Measurements from ENCODE around the gene XYLT2. TPM values are rescaled to one million over a fixed set of nuclear protein-coding genes. Genes with fewer than 3 reads are reported as not detected.

The XYLT2 gene
- total and polyA plus RNA-seq, 2 of the 13 experiments (the other 11 are each of a cell fraction or from before 2014, with no cell fraction given), result 17.0 to 22.1 TPM

DNA sequence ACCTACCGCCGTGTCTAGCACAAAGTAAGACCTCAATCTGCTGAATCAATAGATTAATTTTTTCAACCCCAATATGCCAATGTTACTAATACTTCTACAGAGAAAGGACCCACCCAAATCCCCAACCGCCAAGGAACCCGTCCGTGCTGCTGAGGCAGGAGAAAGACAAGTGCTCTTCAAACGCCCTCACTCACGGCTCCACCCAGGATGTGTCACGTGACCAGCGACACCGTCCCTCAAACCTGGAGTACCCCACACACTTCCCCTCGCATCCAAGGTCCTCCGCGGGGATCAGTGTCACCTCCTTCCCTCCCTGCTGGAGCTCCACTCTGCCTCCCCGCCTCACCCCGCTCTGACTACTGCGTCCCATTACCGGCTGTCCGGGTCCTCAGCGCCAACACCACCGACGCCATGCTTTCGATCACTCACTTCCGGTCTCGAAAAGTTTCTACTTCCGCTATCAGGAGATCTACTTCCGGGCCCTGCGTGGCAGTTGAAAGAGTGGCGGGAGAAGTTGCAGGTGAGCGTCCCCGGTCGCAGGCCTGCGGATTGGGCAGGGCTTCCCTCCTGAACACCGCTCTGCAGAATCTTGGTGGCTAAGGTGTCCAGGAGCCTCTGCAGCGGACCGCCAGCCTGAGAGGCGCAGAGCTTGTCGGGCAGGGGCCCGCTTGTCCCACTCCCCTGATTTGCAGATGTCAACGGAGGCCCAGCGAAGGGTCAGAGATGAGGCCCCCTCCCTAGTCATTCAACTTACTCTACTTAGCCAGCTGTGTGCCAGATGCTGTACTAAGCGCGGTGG is 27.0 kb downstream of the XYLT2 start, which contains the start of the genes EME1 and MRPL27 (continued):
- TF ChIP-seq RXRA (CRISPR knock-in tag; IDR thresholded peaks at IDR 0.05), result peak; percentile 81
- peak; percentile 63 for TF ChIP-seq ZNF143 (CRISPR knock-in tag; IDR thresholded peaks at IDR 0.05)
- 0 out of 2 replicates have a peak, but pooled peaks have one; percentile 94 for TF ChIP-seq ZNF234 (CRISPR knock-in tag; conservative IDR thresholded peaks at IDR 0.05)
- peak; percentile 81; the same call in 1 of the 2 replicates for TF ChIP-seq CREB1 (IDR thresholded peaks at IDR 0.05)
- peak; percentile 90 for TF ChIP-seq CREB1 (CRISPR knock-in tag; IDR thresholded peaks at IDR 0.05)
- TF ChIP-seq FOXA3 (CRISPR knock-in tag; IDR thresholded peaks at IDR 0.05), result peak; percentile 71
- peak; percentile 64; the same call in 1 of the 2 replicates for TF ChIP-seq KDM3A (CRISPR knock-in tag; IDR thresholded peaks at IDR 0.05; ENCODE audit: low read depth)
- TF ChIP-seq PLRG1 (conservative IDR thresholded peaks at IDR 0.05), result no peak
- peak; percentile 96 for TF ChIP-seq BRD4 (CRISPR knock-in tag; IDR thresholded peaks at IDR 0.05)
- 0 out of 2 replicates have a peak, but pooled peaks have one; percentile 36 for TF ChIP-seq PPARG (CRISPR knock-in tag; conservative IDR thresholded peaks at IDR 0.05)
- TF ChIP-seq, protein P1, sequence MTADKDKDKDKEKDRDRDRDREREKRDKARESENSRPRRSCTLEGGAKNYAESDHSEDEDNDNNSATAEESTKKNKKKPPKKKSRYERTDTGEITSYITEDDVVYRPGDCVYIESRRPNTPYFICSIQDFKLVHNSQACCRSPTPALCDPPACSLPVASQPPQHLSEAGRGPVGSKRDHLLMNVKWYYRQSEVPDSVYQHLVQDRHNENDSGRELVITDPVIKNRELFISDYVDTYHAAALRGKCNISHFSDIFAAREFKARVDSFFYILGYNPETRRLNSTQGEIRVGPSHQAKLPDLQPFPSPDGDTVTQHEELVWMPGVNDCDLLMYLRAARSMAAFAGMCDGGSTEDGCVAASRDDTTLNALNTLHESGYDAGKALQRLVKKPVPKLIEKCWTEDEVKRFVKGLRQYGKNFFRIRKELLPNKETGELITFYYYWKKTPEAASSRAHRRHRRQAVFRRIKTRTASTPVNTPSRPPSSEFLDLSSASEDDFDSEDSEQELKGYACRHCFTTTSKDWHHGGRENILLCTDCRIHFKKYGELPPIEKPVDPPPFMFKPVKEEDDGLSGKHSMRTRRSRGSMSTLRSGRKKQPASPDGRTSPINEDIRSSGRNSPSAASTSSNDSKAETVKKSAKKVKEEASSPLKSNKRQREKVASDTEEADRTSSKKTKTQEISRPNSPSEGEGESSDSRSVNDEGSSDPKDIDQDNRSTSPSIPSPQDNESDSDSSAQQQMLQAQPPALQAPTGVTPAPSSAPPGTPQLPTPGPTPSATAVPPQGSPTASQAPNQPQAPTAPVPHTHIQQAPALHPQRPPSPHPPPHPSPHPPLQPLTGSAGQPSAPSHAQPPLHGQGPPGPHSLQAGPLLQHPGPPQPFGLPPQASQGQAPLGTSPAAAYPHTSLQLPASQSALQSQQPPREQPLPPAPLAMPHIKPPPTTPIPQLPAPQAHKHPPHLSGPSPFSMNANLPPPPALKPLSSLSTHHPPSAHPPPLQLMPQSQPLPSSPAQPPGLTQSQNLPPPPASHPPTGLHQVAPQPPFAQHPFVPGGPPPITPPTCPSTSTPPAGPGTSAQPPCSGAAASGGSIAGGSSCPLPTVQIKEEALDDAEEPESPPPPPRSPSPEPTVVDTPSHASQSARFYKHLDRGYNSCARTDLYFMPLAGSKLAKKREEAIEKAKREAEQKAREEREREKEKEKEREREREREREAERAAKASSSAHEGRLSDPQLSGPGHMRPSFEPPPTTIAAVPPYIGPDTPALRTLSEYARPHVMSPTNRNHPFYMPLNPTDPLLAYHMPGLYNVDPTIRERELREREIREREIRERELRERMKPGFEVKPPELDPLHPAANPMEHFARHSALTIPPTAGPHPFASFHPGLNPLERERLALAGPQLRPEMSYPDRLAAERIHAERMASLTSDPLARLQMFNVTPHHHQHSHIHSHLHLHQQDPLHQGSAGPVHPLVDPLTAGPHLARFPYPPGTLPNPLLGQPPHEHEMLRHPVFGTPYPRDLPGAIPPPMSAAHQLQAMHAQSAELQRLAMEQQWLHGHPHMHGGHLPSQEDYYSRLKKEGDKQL (CRISPR knock-in tag; IDR thresholded peaks at IDR 0.05; ENCODE audit: low read depth), result peak; percentile 58; the same call in 1 of the 2 replicates
- TF ChIP-seq FOXK1 (CRISPR knock-in tag; IDR thresholded peaks at IDR 0.05; ENCODE audit: borderline replicate concordance, low read depth), result peak; percentile 94
- no peak for TF ChIP-seq ZFAT (CRISPR knock-in tag; conservative IDR thresholded peaks at IDR 0.05)
- peak; percentile 47; the same call in 1 of the 2 replicates for TF ChIP-seq ZNF674 (CRISPR knock-in tag; IDR thresholded peaks at IDR 0.05; ENCODE audit: low read depth)
- 0 out of 2 replicates have a peak, but pooled peaks have one; percentile 6 for TF ChIP-seq SRF (IDR thresholded peaks at IDR 0.05; ENCODE audit: low read depth, low read length)
- 0 out of 2 replicates have a peak, but pooled peaks have one; percentile 1 for TF ChIP-seq PBX3 (CRISPR knock-in tag; IDR thresholded peaks at IDR 0.05; ENCODE audit: borderline replicate concordance)
- peak; percentile 98 for TF ChIP-seq ZNF224 (CRISPR knock-in tag; IDR thresholded peaks at IDR 0.05)
- TF ChIP-seq ZBTB20 (CRISPR knock-in tag; IDR thresholded peaks at IDR 0.05; ENCODE audit: borderline replicate concordance, low read depth), result peak; percentile 89
- TF ChIP-seq NPAS2 (CRISPR knock-in tag; IDR thresholded peaks at IDR 0.05; ENCODE audit: borderline replicate concordance), result no peak
- no peak for TF ChIP-seq ATAD3A (CRISPR knock-in tag; IDR thresholded peaks at IDR 0.05)
- peak; percentile 74; the same call in 1 of the 2 replicates for TF ChIP-seq ZNF816 (CRISPR knock-in tag; IDR thresholded peaks at IDR 0.05; ENCODE audit: borderline replicate concordance)
- TF ChIP-seq SALL1 (CRISPR knock-in tag; IDR thresholded peaks at IDR 0.05), result peak; percentile 95
- TF ChIP-seq, protein P2, sequence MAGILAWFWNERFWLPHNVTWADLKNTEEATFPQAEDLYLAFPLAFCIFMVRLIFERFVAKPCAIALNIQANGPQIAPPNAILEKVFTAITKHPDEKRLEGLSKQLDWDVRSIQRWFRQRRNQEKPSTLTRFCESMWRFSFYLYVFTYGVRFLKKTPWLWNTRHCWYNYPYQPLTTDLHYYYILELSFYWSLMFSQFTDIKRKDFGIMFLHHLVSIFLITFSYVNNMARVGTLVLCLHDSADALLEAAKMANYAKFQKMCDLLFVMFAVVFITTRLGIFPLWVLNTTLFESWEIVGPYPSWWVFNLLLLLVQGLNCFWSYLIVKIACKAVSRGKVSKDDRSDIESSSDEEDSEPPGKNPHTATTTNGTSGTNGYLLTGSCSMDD (CRISPR knock-in tag; IDR thresholded peaks at IDR 0.05), result no peak
- TF ChIP-seq ZNF570 (CRISPR knock-in tag; IDR thresholded peaks at IDR 0.05; ENCODE audit: borderline replicate concordance), result peak; percentile 70; the same call in 1 of the 2 replicates

Measured in HepG2 (cell line).